ENCODE data around the gene SNX33. TPM values are rescaled to one million over a fixed set of nuclear protein-coding genes. Genes with fewer than 3 reads are reported as not detected.
"Not testable (repeated sequence)": the region's sequence is repeated elsewhere in the genome, so short reads cannot be mapped to it uniquely, and the experiment has no call there.

The SNX33 gene
- total and polyA plus RNA-seq, 7 donors, result 3.5 to 8.0 (median 3.9) TPM

- Histone ChIP-seq H3K27ac (peak overlapping the region; percentile 37), H3K27me3 (ENCODE audit: insufficient read depth in 3 of 3, low read length in 2 of 3) (no peaks in the 10 kb centered on the region), H3K36me3 (ENCODE audit: insufficient read depth in 1 of 2, low read depth in 1 of 2) (no peaks in the 10 kb centered on the region), H3K9me3 (no peaks in the 10 kb centered on the region), H3K4me1 (peaks cover 24% of the 10 kb centered on the region), H3K4me3 (no peak overlapping the region)
- TF ChIP-seq CTCF (IDR thresholded peaks at IDR 0.05), result no peak
- 73 to 83% (median 73%) methylated on average over 5 to 6 of the region's 6 CpGs for WGBS, 3 donors
- intact Hi-C loops (cut with DNase I), result no loop called here
- DNase-seq (no peak), ATAC-seq (no peak)
Observed at GRCh38 chr15:75702436-75702835, 54.7 kb downstream of the SNX33 start.

- H3K27me3 ChIP-seq (ENCODE audit: insufficient read depth in 3 of 3, low read length in 2 of 3); H3K36me3 ChIP-seq (ENCODE audit: insufficient read depth in 1 of 2, low read depth in 1 of 2); H3K4me3 ChIP-seq; DNase-seq; intact Hi-C loops (cut with DNase I); H3K9me3 ChIP-seq: not testable (repeated sequence)
- H3K4me1 ChIP-seq, result peaks cover 24% of the 10 kb centered on the region
- ATAC-seq, result peak; percentile 89 to 93 (median 92)
- peak overlapping the region; percentile 80 for H3K27ac ChIP-seq
- 54 to 57% (median 56%) methylated on average over 7 to 15 of the region's 18 CpGs for WGBS, 3 donors
Observed at GRCh38 chr15:75703440-75704262, 55.9 kb downstream of the SNX33 start.

GRCh38 chr15:75704263-75704615, 56.5 kb downstream of the SNX33 start:
- Histone ChIP-seq H3K4me3 (no peak overlapping the region), H3K27me3 (ENCODE audit: insufficient read depth in 3 of 3, low read length in 2 of 3) (no peaks in the 10 kb centered on the region), H3K9me3 (no peaks in the 10 kb centered on the region), H3K27ac (peak overlapping the region; percentile 80), H3K36me3 (ENCODE audit: insufficient read depth in 1 of 2, low read depth in 1 of 2) (no peaks in the 10 kb centered on the region), H3K4me1 (peaks cover 28% of the 10 kb centered on the region)
- 34 to 44% (median 42%) methylated on average over 5 to 6 of the region's 6 CpGs for WGBS, 3 donors
- TF ChIP-seq CTCF (IDR thresholded peaks at IDR 0.05), result no peak
- no peak for DNase-seq
- ATAC-seq, result peak in 2 of 4 donors; percentile 40 to 41
- intact Hi-C loops (cut with DNase I), result no loop called here

- intact Hi-C loops (cut with DNase I), result no loop called here
- DNase-seq (no peak), ATAC-seq (no peak)
- no peaks in the 10 kb centered on the region for H3K27me3 ChIP-seq (ENCODE audit: insufficient read depth in 3 of 3, low read length in 2 of 3)
- no peak overlapping the region for H3K4me3 ChIP-seq
- peaks cover 31% of the 10 kb centered on the region for H3K4me1 ChIP-seq
- TF ChIP-seq CTCF (IDR thresholded peaks at IDR 0.05), result no peak
- no peaks in the 10 kb centered on the region for H3K36me3 ChIP-seq (ENCODE audit: insufficient read depth in 1 of 2, low read depth in 1 of 2)
- H3K27ac ChIP-seq, result peak overlapping the region; percentile 80
- 87 to 91% (median 89%) methylated on average over 9 of the region's 9 CpGs for WGBS, 3 donors
- H3K9me3 ChIP-seq, result no peaks in the 10 kb centered on the region
Observed at GRCh38 chr15:75704618-75705017, 56.9 kb downstream of the SNX33 start.

- peak overlapping the region; percentile 2 for H3K27ac ChIP-seq
- H3K4me1 ChIP-seq, result peaks cover 31% of the 10 kb centered on the region
- DNase-seq; intact Hi-C loops (cut with DNase I); ATAC-seq; H3K36me3 ChIP-seq (ENCODE audit: insufficient read depth in 1 of 2, low read depth in 1 of 2); H3K27me3 ChIP-seq (ENCODE audit: insufficient read depth in 3 of 3, low read length in 2 of 3); H3K4me3 ChIP-seq; H3K9me3 ChIP-seq: not testable (repeated sequence)
- WGBS, 3 donors, result 87 to 90% (median 89%) methylated on average over 5 of the region's 5 CpGs
Observed at GRCh38 chr15:75705375-75705774, 57.7 kb downstream of the SNX33 start.

All from psoas muscle (tissue), 8 donors.